Measurements from ENCODE around the gene ACTL8. TPM values are rescaled to one million over a fixed set of nuclear protein-coding genes. Genes with fewer than 3 reads are reported as not detected.

ACTL8 gene
- total and polyA plus RNA-seq, 2 experiments from 2014 or later = 0.38 to 0.71 TPM

DNA sequence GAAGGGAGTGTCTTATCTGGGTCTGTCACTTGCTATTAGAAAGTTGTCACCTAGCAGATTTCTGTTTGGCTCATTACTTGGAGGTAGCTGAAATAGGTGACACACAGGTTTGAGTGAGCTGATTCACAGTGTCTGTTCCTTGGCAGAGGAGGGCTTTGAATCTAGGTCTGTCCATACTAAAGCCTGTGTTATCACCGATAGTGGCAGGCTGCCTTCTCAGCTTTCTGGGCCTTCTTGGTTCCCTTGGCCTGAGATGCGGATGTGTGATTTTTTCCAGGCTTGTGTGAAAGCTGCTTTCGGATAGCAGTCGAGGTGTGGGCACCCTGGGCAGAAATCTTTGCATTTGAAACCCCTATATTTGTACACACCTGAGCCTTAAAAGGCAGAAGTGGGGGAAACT lies 73.9 kb downstream of the ACTL8 start (continued):
- no peak for TF ChIP-seq ZNF462 (CRISPR knock-in tag; IDR thresholded peaks at IDR 0.05)
- TF ChIP-seq, protein P1, sequence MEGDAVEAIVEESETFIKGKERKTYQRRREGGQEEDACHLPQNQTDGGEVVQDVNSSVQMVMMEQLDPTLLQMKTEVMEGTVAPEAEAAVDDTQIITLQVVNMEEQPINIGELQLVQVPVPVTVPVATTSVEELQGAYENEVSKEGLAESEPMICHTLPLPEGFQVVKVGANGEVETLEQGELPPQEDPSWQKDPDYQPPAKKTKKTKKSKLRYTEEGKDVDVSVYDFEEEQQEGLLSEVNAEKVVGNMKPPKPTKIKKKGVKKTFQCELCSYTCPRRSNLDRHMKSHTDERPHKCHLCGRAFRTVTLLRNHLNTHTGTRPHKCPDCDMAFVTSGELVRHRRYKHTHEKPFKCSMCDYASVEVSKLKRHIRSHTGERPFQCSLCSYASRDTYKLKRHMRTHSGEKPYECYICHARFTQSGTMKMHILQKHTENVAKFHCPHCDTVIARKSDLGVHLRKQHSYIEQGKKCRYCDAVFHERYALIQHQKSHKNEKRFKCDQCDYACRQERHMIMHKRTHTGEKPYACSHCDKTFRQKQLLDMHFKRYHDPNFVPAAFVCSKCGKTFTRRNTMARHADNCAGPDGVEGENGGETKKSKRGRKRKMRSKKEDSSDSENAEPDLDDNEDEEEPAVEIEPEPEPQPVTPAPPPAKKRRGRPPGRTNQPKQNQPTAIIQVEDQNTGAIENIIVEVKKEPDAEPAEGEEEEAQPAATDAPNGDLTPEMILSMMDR (conservative IDR thresholded peaks at IDR 0.05; ENCODE audit: low read depth in 2 of 2) = no peak
- TF ChIP-seq ETS1 (IDR thresholded peaks at IDR 0.05) = no peak
- TF ChIP-seq CREB1 (CRISPR knock-in tag; IDR thresholded peaks at IDR 0.05; ENCODE audit: low read depth) = no peak

- TF ChIP-seq JUNB (IDR thresholded peaks at IDR 0.05; ENCODE audit: unreplicated experiment) = no peak
- TF ChIP-seq, protein P1 (conservative IDR thresholded peaks at IDR 0.05; ENCODE audit: low read depth in 2 of 2) = no peak
- TF ChIP-seq ZNF114 (CRISPR knock-in tag; IDR thresholded peaks at IDR 0.05) = no peak
- no peak for TF ChIP-seq STAT1 (IDR thresholded peaks at IDR 0.05; ENCODE audit: unreplicated experiment)
- no peaks in the 10 kb centered on the region for H3K9me3 Mint-ChIP-seq
- H3K27ac ChIP-seq (ENCODE audit: low read depth) = no peak overlapping the region
- DNase-seq (ENCODE audit: low spot score) = no peak
- no peaks in the 10 kb centered on the region for H4K20me1 ChIP-seq (replicated peaks; ENCODE audit: insufficient read depth)
- no peak overlapping the region for H3K4me3 Mint-ChIP-seq
- H3K4me1 Mint-ChIP-seq = peaks cover 8% of the 10 kb centered on the region; the same call in 2 of the 3 replicates
- no peaks in the 10 kb centered on the region for H3K36me3 Mint-ChIP-seq (ENCODE audit: low read depth)
- no peaks in the 10 kb centered on the region for H3K79me2 ChIP-seq (replicated peaks; ENCODE audit: insufficient read depth)
- no peak overlapping the region for H3K27ac Mint-ChIP-seq
- no peaks in the 10 kb centered on the region for H3K36me3 ChIP-seq (ENCODE audit: insufficient read depth)
- no peaks in the 10 kb centered on the region for H3K27me3 Mint-ChIP-seq (ENCODE audit: insufficient read depth, low read depth, poor library complexity)
- H3F3A ChIP-seq (replicated peaks; ENCODE audit: low read depth) = no peaks in the 10 kb centered on the region
- no peak overlapping the region for H3K4me2 ChIP-seq
- no peak overlapping the region for H3K4me3 ChIP-seq
- H3K27me3 ChIP-seq (ENCODE audit: insufficient read depth) = no peaks in the 10 kb centered on the region
- H3K9me2 ChIP-seq (ENCODE audit: insufficient read depth) = no peaks in the 10 kb centered on the region
- no peak for ATAC-seq
- H2AFZ ChIP-seq = no peak overlapping the region
- H3K4me1 ChIP-seq (ENCODE audit: insufficient read depth) = no peaks in the 10 kb centered on the region
Observed at GRCh38 chr1:17829579-17829978, 74.4 kb downstream of the ACTL8 start.
